Measurements from ENCODE around the gene TOB2. TPM values are rescaled to one million over a fixed set of nuclear protein-coding genes. Genes with fewer than 3 reads are reported as not detected.

TOB2 gene
- total RNA-seq, 1 donor from 2014 or later, result 33.4 TPM

DNA sequence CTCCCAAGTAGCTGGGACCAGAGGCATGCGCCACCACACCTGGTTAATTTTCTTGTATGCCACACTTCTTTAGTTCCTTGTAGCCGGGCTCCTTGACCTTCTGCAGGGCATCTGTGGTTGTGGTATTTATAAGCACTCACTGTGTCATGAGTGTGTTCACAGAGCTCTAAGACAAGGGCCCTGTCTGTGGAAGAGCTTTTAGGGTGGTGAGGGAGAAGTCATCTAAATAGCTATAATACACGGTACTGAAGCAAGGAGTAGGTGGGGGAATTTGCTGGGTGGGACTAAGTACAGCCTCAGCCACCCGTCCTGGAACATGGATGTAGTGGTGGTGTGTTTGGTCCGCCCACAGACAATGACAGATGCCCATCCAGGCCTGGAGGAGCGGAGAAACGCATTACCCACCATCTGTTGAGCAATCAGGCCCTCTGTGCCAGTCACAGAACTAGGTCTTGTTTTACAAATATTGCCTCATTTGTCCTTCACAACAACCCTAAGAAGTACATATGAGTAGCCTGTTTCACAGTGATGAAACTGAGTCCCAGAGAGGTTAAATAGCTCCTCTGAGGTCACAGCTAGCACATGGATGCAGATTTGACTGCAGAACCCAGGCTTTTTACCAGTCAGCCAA, 32.4 kb upstream of the TOB2 start:
- no peak overlapping the region for H3K4me3 ChIP-seq (ENCODE audit: low read depth, low read length)
- TF ChIP-seq, protein P1, sequence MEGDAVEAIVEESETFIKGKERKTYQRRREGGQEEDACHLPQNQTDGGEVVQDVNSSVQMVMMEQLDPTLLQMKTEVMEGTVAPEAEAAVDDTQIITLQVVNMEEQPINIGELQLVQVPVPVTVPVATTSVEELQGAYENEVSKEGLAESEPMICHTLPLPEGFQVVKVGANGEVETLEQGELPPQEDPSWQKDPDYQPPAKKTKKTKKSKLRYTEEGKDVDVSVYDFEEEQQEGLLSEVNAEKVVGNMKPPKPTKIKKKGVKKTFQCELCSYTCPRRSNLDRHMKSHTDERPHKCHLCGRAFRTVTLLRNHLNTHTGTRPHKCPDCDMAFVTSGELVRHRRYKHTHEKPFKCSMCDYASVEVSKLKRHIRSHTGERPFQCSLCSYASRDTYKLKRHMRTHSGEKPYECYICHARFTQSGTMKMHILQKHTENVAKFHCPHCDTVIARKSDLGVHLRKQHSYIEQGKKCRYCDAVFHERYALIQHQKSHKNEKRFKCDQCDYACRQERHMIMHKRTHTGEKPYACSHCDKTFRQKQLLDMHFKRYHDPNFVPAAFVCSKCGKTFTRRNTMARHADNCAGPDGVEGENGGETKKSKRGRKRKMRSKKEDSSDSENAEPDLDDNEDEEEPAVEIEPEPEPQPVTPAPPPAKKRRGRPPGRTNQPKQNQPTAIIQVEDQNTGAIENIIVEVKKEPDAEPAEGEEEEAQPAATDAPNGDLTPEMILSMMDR (conservative IDR thresholded peaks at IDR 0.05; ENCODE audit: low read depth, low read length), result no peak
- DNase-seq (ENCODE audit: low read depth), result no peak

DNA sequence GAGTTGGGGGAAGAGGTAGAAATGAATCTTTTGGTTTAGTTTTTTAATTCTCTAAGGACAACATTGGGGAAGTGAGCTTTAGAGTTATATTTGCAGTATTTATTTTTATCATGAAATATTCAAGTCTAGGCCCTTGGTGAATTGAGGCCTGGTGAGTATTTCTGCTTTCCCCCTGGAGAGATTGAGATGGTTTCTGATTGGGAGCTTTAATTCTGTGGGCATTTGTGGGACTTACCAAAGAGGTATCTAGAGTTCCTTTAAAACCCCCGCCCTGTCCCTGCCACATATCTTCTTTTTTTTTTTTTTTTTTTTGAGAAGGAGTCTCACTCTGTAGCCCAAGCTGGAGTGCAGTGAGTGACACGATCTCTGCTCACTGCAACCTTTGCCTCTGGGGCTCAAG, 31.9 kb upstream of the TOB2 start:
- DNase-seq (ENCODE audit: low read depth), result no peak
- no peak overlapping the region for H3K4me3 ChIP-seq (ENCODE audit: low read depth, low read length)
- TF ChIP-seq, protein P1 (conservative IDR thresholded peaks at IDR 0.05; ENCODE audit: low read depth, low read length), result no peak

DNA sequence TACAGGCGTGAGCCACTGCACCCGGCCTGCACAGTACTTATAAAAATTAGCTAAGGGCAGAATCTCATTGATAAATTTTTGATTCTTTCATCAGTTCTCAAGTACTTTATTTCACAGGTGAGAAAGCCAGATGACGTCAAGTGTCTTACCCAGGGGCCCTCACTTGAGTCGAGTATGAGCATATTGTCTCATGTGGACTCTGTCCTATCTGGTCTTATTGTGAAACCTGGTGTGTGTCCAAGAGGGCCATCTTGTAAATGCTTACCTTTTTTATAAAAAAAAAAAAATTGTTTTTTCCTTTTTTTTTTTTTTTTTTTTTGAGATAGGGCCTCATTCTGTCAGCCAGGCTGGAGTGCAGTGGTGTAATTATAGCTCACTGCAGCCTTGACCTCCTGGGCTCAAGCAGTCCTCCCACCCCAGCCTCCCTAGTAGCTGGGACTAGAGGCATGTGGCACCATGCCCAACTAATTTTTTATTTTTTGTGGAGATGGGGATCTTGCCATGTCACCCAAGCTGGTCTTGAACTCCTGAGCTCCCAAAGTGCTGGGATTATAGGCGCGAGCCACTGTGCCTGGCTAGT, 28.4 kb upstream of the TOB2 start:
- DNase-seq (ENCODE audit: low read depth), result no peak
- TF ChIP-seq, protein P1 (conservative IDR thresholded peaks at IDR 0.05; ENCODE audit: low read depth, low read length), result no peak
- no peak overlapping the region for H3K4me3 ChIP-seq (ENCODE audit: low read depth, low read length)

DNA sequence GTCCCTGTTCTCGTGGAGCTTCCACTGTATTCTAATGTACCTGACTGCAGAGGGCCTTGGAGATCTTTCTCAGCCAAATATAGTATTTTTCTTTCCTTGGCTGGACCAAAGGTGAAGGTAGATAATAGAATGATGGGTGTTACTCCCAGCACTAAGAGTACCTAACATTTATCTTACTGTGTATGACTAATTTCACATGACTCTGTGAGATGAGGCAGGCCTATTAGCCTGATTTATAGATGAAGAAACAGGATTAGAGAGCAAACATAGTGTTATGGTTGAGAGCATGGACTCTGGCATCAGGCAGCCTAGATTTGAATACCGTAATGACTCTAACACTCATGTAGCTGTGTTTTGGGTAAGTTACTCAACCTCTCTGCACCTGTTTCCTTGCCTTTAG, 25.0 kb upstream of the TOB2 start:
- DNase-seq (ENCODE audit: low read depth), result no peak
- TF ChIP-seq, protein P1 (conservative IDR thresholded peaks at IDR 0.05; ENCODE audit: low read depth, low read length), result no peak
- H3K4me3 ChIP-seq (ENCODE audit: low read depth, low read length), result no peak overlapping the region

DNA sequence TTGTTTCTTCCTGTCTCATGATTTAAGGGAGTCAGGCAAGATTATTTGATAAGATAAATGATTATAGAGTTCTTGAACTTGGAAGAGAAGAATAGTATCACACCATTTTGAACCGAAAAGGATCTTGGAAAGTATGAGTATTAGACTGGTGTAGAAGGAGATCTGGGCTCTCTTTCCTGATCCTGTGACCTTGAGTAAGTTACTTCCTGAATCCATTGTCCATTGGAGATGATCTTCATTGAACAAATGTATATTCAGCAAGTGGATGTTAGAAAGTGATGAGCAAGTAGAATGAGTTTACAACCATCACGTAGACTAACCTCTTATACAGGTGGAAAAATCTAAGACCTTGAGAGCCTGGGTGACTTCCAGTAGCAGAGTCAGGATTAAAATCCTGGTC, 24.3 kb upstream of the TOB2 start:
- DNase-seq (ENCODE audit: low read depth), result no peak
- TF ChIP-seq, protein P1 (conservative IDR thresholded peaks at IDR 0.05; ENCODE audit: low read depth, low read length), result no peak
- no peak overlapping the region for H3K4me3 ChIP-seq (ENCODE audit: low read depth, low read length)

DNA sequence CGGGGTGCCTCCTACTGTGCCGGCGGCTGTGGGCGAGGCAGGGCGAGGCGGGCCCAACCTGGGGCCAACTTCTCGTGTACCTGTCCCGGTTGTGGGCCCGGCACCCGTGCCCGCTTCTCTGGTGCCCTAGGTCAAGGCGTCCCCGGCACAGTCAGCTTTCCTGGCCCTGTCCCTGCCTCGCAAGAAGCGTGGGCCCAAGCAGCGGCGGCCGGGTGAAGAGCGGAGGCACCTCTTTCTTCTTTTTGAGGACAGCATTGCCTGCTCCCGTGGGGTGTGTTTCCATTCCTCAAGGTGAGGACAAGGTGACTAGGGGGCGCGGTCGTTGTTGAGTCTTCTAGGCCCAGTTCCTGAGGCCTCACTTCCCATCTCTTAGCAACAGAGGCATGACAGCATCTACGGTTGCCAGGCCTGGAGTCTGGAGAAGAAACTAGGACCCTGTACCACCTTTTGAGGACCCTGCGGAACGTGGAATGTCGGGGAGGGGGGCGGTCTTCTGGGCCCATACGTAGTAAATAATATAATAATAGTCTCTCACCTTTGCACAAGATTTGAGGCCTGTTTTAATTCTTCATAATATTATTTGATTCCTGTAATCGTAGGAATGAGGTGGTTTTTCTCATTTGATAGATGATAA, 22.7 kb upstream of the TOB2 start:
- TF ChIP-seq, protein P1 (conservative IDR thresholded peaks at IDR 0.05; ENCODE audit: low read depth, low read length), result no peak
- DNase-seq (ENCODE audit: low read depth), result no peak
- H3K4me3 ChIP-seq (ENCODE audit: low read depth, low read length), result peak overlapping the region; percentile 83
